ENCODE results near the gene ARHGAP42. TPM values are rescaled to one million over a fixed set of nuclear protein-coding genes. Genes with fewer than 3 reads are reported as not detected.
"Not testable (repeated sequence)": the region's sequence is repeated elsewhere in the genome, so short reads cannot be mapped to it uniquely, and the experiment has no call there.

ARHGAP42 gene
- total and polyA plus RNA-seq, 8 donors, result 2.3 to 119 (median 39.3) TPM

- no peaks in the 10 kb centered on the region for H3K27me3 ChIP-seq
- no peak for DNase-seq
- no peaks in the 10 kb centered on the region for H3K36me3 ChIP-seq
- no peak overlapping the region for H3K27ac ChIP-seq
- WGBS, 5 donors, result 66 to 87% (median 82%) methylated on average over 4 of the region's 4 CpGs
- H3K4me3 ChIP-seq, result no peak overlapping the region
- intact Hi-C loops (cut with DNase I; ENCODE audit: low total_unique reads), result no loop called here
- TF ChIP-seq POLR2A (IDR thresholded peaks at IDR 0.05) (no peak), CTCF (IDR thresholded peaks at IDR 0.05) (no peak), POLR2AphosphoS5 (IDR thresholded peaks at IDR 0.05) (no peak), EP300 (IDR thresholded peaks at IDR 0.05) (no peak)
- H3K9me3 ChIP-seq, result no peaks in the 10 kb centered on the region
- no peaks in the 10 kb centered on the region for H3K4me1 ChIP-seq
These were observed 39.2 kb upstream of the ARHGAP42 start for GRCh38 chr11:100647861-100648260.

GRCh38 chr11:100663583-100663982 is 23.5 kb upstream of the ARHGAP42 start:
- H3K9me3 ChIP-seq, result no peaks in the 10 kb centered on the region
- WGBS, 5 donors, result 79 to 90% (median 89%) methylated on average over 1 of the region's 1 CpG
- intact Hi-C loops (cut with DNase I; ENCODE audit: low total_unique reads), result no loop called here
- H3K4me1 ChIP-seq, result peaks cover 0 to 4% (median 0%) of the 10 kb centered on the region in 4 donors
- no peak overlapping the region for H3K27ac ChIP-seq
- H3K27me3 ChIP-seq, result no peaks in the 10 kb centered on the region
- no peak for TF ChIP-seq POLR2AphosphoS5 (IDR thresholded peaks at IDR 0.05)
- TF ChIP-seq EP300 (IDR thresholded peaks at IDR 0.05), result no peak
- TF ChIP-seq POLR2A (IDR thresholded peaks at IDR 0.05), result no peak
- TF ChIP-seq CTCF (IDR thresholded peaks at IDR 0.05), result no peak
- no peaks in the 10 kb centered on the region for H3K36me3 ChIP-seq
- DNase-seq, result no peak
- no peak overlapping the region for H3K4me3 ChIP-seq

GRCh38 chr11:100663996-100664395 is 23.1 kb upstream of the ARHGAP42 start:
- peaks cover 0 to 4% (median 0%) of the 10 kb centered on the region in 4 donors for H3K4me1 ChIP-seq
- no peaks in the 10 kb centered on the region for H3K36me3 ChIP-seq
- no peaks in the 10 kb centered on the region for H3K9me3 ChIP-seq
- H3K27me3 ChIP-seq, result no peaks in the 10 kb centered on the region
- no peak overlapping the region for H3K27ac ChIP-seq
- H3K4me3 ChIP-seq, result no peak overlapping the region
- DNase-seq, result no peak
- intact Hi-C loops (cut with DNase I; ENCODE audit: low total_unique reads), result no loop called here
- 74 to 90% (median 80%) methylated on average over 4 of the region's 4 CpGs for WGBS, 5 donors
- TF ChIP-seq CTCF (IDR thresholded peaks at IDR 0.05) (no peak), EP300 (IDR thresholded peaks at IDR 0.05) (no peak), POLR2A (IDR thresholded peaks at IDR 0.05) (no peak), POLR2AphosphoS5 (IDR thresholded peaks at IDR 0.05) (no peak)

- DNase-seq; intact Hi-C loops (cut with DNase I; ENCODE audit: low total_unique reads); H3K4me3 ChIP-seq; H3K36me3 ChIP-seq; H3K27me3 ChIP-seq; H3K4me1 ChIP-seq; H3K27ac ChIP-seq; H3K9me3 ChIP-seq: not testable (repeated sequence)
- WGBS, 5 donors, result 89 to 96% (median 94%) methylated on average over 3 of the region's 3 CpGs
These were observed 20.3 kb upstream of the ARHGAP42 start for GRCh38 chr11:100666816-100667215.

- DNase-seq, result no peak
- WGBS, 5 donors, result 27 to 46% (median 39%) methylated on average over 6 of the region's 6 CpGs
- peaks cover 0 to 10% (median 2%) of the 10 kb centered on the region in 4 donors for H3K4me1 ChIP-seq
- H3K9me3 ChIP-seq, result no peaks in the 10 kb centered on the region
- H3K27ac ChIP-seq, result peak overlapping the region in 1 of 5 donors; percentile 5
- no peaks in the 10 kb centered on the region for H3K36me3 ChIP-seq
- intact Hi-C loops (cut with DNase I; ENCODE audit: low total_unique reads), result no loop called here
- no peak overlapping the region for H3K4me3 ChIP-seq
- peak in 1 of 3 donors; percentile 12 for TF ChIP-seq POLR2AphosphoS5 (IDR thresholded peaks at IDR 0.05)
- no peak for TF ChIP-seq CTCF (IDR thresholded peaks at IDR 0.05)
- no peaks in the 10 kb centered on the region for H3K27me3 ChIP-seq
These were observed 19.6 kb upstream of the ARHGAP42 start for GRCh38 chr11:100667449-100667848.

All from stomach (tissue), 9 donors.